ENCODE results near the gene RET. TPM values are rescaled to one million over a fixed set of nuclear protein-coding genes. Genes with fewer than 3 reads are reported as not detected.

The RET gene
- total RNA-seq, 2 donors from 2014 or later, result 0.14 TPM; not detected in 1

DNA sequence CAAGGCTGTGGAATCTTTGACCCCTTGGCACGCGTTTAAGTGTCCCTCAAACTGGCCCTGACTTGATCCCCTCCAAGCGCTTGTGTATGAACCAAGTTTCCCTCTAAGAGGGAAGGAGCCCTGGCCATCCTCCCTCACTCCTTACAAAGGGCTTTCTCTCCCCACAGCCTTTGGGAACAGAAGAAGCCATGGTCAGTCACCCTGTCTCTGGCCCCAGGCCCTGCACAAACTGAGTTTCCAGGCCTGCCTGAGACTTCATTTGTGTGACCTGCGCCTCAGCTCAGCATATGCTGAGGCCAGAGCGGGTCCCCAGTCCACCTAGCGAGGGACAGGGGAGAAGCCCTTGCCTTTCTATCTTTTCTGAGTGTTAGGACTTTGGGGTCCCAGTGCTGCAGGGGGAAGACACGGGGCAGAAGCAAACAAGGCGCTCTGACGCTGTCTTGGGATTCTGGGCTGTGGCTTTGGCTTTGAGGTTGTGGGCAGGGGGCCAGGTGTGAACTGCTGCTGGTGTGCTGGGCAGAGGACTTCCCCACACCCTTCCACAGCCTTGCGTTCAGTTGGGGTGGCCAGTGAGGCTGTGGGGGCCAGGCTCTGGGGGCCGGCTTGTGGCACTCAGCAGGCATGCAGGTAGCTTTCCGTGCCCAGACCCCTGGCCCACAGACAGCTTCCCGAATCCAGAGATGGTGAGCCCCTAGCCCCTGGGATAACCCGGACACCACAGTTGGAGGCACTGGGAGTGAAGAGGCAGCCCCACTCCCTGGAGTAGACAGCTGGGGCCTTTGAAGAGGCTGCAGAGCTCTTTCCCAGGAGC is 1.5 kb downstream of the RET start:
- DNase-seq (ENCODE audit: low spot score), result no peak
- Histone ChIP-seq H3K4me1 (ENCODE audit: control insufficient read depth in 1 of 2, low read depth in 2 of 2) (peaks cover 0 to 11% of the 10 kb centered on the region in 2 donors), H3K27ac (no peak overlapping the region), H3K27me3 (replicated peaks; ENCODE audit: insufficient read depth) (no peaks in the 10 kb centered on the region), H3K9me3 (no peaks in the 10 kb centered on the region), H3K4me3 (no peak overlapping the region), H3K36me3 (no peaks in the 10 kb centered on the region)
- ATAC-seq (ENCODE audit: insufficient number of reproducible peaks, low FRiP score, low read depth), result no peak
- TF ChIP-seq, protein P1, sequence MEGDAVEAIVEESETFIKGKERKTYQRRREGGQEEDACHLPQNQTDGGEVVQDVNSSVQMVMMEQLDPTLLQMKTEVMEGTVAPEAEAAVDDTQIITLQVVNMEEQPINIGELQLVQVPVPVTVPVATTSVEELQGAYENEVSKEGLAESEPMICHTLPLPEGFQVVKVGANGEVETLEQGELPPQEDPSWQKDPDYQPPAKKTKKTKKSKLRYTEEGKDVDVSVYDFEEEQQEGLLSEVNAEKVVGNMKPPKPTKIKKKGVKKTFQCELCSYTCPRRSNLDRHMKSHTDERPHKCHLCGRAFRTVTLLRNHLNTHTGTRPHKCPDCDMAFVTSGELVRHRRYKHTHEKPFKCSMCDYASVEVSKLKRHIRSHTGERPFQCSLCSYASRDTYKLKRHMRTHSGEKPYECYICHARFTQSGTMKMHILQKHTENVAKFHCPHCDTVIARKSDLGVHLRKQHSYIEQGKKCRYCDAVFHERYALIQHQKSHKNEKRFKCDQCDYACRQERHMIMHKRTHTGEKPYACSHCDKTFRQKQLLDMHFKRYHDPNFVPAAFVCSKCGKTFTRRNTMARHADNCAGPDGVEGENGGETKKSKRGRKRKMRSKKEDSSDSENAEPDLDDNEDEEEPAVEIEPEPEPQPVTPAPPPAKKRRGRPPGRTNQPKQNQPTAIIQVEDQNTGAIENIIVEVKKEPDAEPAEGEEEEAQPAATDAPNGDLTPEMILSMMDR (IDR thresholded peaks at IDR 0.05), result no peak

DNA sequence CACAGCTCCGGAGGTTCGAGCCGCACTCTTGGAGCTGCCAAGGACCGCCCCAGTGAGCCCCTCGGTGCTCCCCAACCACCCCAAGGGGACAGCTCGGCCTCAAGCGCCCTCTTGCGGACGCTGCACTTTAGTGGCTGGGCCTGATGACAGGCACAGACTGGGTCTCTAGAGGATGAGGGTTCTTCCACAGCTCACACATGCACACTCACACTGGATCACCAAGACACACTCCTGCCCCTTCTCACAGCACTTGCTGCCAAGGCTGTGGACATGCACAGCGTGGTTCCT is 2.1 kb downstream of the RET start:
- no peak overlapping the region for H3K27ac ChIP-seq
- H3K4me3 ChIP-seq, result no peak overlapping the region
- no peaks in the 10 kb centered on the region for H3K36me3 ChIP-seq
- no peaks in the 10 kb centered on the region for H3K27me3 ChIP-seq (replicated peaks; ENCODE audit: insufficient read depth)
- ATAC-seq (ENCODE audit: insufficient number of reproducible peaks, low FRiP score, low read depth) (no peak), DNase-seq (ENCODE audit: low spot score) (no peak)
- TF ChIP-seq, protein P1 (IDR thresholded peaks at IDR 0.05), result no peak
- peaks cover 0 to 11% of the 10 kb centered on the region in 2 donors for H3K4me1 ChIP-seq (ENCODE audit: control insufficient read depth in 1 of 2, low read depth in 2 of 2)
- H3K9me3 ChIP-seq, result no peaks in the 10 kb centered on the region

DNA sequence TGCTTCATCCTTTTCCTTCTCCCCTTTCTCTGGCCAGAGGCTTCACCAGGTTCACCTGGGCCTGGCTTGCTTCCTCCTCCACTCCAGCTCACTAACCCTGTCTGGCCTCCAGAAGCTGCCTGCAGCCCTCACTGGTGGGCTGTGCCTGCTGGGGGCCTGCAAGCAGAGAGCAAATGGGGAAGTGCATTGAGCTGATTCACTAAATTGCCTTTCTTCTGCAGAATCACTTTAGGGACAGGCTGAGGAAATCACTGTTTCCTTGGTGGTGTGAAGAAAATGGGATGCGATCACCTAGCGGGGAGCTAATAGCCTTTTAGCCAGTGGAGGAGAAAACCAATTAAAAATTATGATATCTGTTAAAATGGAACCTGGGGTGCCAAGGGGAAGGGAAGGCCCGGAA is 3.0 kb downstream of the RET start:
- TF ChIP-seq, protein P1 (IDR thresholded peaks at IDR 0.05), result no peak
- Histone ChIP-seq H3K9me3 (no peaks in the 10 kb centered on the region), H3K27me3 (replicated peaks; ENCODE audit: insufficient read depth) (no peaks in the 10 kb centered on the region), H3K36me3 (no peaks in the 10 kb centered on the region), H3K4me1 (ENCODE audit: control insufficient read depth in 1 of 2, low read depth in 2 of 2) (peaks cover 0 to 11% of the 10 kb centered on the region in 2 donors), H3K4me3 (no peak overlapping the region), H3K27ac (no peak overlapping the region)
- DNase-seq (ENCODE audit: low spot score) (no peak), ATAC-seq (ENCODE audit: insufficient number of reproducible peaks, low FRiP score, low read depth) (no peak)

DNA sequence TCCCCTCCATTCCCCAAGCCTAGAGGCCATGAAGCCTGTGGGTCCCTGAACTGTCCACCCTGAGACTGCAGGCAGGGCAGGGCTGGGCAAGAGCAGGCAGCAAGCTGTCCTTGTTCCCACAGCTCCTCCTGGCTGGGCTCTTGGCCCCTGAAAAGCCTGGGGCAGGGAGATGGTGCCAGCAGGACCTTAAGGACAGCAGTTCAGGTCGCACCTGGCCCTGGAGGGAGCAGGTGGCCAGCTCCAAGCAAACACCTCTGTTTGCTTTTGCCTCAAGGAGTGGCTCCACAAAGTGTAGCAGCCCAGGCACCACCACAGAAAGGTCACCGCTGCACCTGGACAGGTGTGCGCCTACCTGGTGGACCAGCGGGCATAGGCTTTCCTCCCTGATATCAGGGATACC is 5.2 kb downstream of the RET start:
- H3K4me3 ChIP-seq, result no peak overlapping the region
- no peak for DNase-seq (ENCODE audit: low spot score)
- no peak for ATAC-seq (ENCODE audit: insufficient number of reproducible peaks, low FRiP score, low read depth)
- peaks cover 0 to 5% of the 10 kb centered on the region in 2 donors for H3K4me1 ChIP-seq (ENCODE audit: control insufficient read depth in 1 of 2, low read depth in 2 of 2)
- TF ChIP-seq, protein P1 (IDR thresholded peaks at IDR 0.05), result no peak
- no peaks in the 10 kb centered on the region for H3K36me3 ChIP-seq
- H3K27ac ChIP-seq, result no peak overlapping the region
- no peaks in the 10 kb centered on the region for H3K9me3 ChIP-seq
- no peaks in the 10 kb centered on the region for H3K27me3 ChIP-seq (replicated peaks; ENCODE audit: insufficient read depth)

DNA sequence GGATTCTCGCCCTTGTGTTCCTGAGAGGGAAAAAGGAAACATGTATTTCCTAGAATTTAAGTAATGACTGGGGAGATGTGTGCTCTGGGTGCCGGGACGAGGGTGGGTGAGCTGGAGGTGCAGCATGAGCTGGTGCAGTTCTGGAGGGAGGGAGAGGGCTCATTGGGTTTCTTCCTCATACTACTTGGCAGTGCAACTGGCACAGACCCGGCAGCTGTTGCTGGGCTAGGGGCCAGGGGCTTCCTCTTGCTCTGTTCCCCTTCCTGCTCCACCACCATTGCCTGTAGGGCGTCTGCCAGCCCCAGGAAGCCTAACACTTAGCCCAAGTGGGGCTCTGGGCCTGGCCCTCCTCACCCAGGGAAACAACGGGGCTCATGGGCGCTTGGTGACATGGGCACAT is 5.9 kb downstream of the RET start:
- ATAC-seq (ENCODE audit: insufficient number of reproducible peaks, low FRiP score, low read depth), result no peak
- no peak overlapping the region for H3K4me3 ChIP-seq
- peaks cover 0 to 2% of the 10 kb centered on the region in 2 donors for H3K4me1 ChIP-seq (ENCODE audit: control insufficient read depth in 1 of 2, low read depth in 2 of 2)
- no peaks in the 10 kb centered on the region for H3K9me3 ChIP-seq
- no peaks in the 10 kb centered on the region for H3K36me3 ChIP-seq
- no peak for DNase-seq (ENCODE audit: low spot score)
- no peak overlapping the region for H3K27ac ChIP-seq
- TF ChIP-seq, protein P1 (IDR thresholded peaks at IDR 0.05), result no peak
- no peaks in the 10 kb centered on the region for H3K27me3 ChIP-seq (replicated peaks; ENCODE audit: insufficient read depth)

Measured in thoracic aorta (tissue), 2 donors.